GM15510 (cell line): ENCODE data around the gene FOXD1.

Source experiments
- POLR2A ChIP-seq: IDR thresholded peaks from 3 replicates; pipeline ENCODE4 v1.6.1; 2011; ENCODE audit warnings: borderline replicate concordance; ENCODE audit not compliant: insufficient read length; ENCODE audit errors: extremely low read depth

FOXD1 gene

DNA sequence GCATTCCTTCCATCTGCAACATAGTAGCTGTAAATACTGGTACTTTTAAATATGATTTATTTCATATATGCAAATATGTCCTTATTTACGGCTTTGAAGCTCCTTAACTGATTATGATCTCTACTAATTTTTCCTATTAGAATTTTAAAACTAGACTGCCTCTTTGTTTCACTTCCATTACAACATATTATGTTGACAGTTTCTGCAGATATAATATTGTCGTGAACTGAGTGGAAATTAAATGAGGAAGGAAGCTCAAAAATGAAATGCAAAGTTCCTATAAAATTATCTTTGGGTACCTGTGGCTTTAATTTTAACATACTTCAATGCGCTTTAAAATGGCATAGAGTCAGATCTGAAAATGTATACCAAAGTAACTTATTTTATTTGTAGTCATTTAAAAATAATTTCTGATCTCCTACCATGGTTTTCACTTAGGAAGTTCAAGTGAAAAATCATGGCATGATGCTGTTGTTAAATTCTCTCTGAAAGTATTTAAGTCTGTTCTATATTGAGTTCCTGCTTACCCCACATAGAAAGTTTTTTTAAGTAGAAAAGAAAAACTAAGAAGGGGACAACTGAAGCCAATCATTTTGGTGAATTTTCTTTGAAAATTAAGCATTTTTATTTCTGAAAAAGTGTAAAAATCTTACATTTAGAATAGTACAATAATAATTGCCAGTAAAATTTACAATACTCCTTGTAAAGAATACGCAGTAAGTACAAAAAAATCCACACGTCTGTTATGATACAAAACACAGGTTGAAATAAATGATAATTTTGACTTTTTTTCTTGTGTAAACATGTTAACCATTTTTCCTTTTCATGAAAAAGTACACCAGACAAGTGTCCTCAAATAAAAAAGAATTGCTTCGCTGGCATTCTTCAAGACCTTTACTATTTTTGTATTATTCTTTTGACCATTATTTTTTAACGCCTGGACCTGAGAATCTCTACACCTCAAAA lies 2.6 kb downstream of the FOXD1 start:
- no peak for TF ChIP-seq POLR2A

DNA sequence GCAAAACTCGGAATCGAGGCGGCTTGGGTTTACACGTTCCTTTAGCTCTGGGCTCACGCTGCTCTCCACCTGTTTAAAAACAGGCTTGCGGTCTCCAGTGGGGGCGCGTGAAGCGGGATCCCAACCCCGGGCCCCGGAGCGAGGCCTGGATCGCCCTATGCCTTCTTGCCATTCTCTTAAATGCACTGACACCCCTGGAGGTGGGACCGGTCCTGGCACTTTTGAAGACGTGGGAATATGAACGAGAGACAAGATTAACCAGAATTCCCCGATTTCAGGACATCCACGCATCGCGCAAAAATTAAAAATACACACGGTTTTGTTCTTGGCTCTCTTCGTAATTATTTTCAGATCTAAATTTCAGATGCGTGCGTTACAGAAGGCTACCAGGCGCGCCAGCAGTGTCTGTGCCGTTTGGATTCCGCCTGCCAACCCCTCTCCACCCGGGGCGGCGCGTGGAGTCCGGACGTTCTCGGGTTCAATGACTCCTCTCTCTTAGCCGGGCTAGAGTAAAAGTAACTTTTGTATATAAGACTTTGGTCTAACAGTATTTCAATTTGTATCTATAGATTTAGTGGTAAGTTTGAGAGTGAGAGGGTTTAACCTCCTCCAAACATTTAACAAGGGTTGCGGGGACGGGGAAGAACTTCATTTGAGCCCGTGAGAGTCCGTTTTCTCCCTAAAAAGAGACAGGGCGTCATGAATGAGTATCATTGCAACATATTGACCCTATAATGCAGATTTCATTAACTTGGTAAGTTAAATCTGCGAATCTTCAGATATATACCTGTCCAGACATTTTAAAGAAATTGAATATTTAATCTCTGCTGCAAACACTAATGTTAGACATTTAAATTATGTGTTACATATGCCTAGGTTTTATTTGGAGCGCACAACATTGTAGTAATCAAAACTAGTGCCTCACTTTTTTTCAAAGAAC lies 3.8 kb downstream of the FOXD1 start:
- no peak for TF ChIP-seq POLR2A

- no peak for TF ChIP-seq POLR2A
Measured at GRCh38 chr5:73443829-73444498, 4.6 kb downstream of the FOXD1 start.

- no peak for TF ChIP-seq POLR2A
Measured at GRCh38 chr5:73442996-73443627, 5.5 kb downstream of the FOXD1 start.

- TF ChIP-seq POLR2A = no peak
Measured at GRCh38 chr5:73442231-73442811, 6.3 kb downstream of the FOXD1 start.

DNA sequence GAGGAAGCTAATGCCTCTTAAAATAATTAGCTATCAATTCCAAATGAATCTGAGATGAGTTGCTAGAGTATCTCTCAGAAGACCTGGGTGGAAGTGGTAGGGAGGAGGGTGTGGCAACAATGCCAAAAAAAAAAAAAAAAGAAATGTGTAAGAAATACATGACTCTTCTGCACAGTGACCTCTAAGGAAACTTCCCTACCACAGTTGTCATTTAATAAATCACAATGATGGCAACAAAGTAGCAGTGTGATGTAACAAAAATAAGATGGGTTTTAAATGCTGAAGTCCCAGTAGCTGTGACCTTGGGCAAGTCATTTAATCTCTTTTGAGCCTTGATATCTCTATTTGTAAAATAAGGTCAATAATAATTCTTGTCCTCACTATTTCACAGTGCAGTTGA lies 7.2 kb downstream of the FOXD1 start:
- no peak for TF ChIP-seq POLR2A

- TF ChIP-seq POLR2A = no peak
Measured at GRCh38 chr5:73440262-73440661, 8.3 kb downstream of the FOXD1 start.

DNA sequence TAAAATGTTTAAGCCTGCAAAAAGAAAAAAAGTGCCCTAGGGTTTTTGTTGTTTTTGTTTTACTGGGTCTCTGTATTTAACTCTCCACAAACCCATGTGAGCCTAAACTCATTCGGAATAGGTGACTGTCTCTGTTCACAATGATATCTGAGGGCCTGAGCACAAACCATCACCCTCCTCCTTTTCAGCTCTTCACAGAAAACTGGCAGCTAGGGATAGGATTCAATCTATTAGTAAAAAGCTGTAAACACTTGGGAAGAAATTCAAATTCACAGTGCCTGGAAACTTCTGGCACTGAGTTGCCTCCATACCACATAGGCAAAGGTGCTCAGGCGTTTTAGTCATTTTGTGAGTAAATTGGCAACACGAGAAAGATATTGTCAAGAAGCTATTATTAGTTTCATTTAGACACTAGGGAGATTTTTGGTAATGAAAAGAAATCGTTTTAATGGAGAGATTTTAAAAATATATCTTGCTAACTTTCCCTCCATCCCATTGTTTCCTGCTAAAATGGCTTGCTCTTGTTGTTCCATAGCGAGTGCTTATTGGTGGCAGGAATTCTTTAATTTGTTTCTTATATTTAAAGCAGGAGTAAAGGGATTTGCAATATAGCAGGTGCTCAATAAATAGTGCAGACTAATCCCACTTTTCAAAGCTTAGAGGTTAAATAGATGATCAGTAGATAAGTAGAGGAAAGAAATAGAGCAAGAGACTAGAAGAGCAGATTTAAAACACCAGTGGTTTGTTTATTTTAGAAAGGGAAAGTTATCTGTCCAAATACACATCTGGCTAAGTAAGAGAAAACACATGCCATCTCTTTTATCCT lies 9.7 kb downstream of the FOXD1 start:
- TF ChIP-seq POLR2A = no peak

DNA sequence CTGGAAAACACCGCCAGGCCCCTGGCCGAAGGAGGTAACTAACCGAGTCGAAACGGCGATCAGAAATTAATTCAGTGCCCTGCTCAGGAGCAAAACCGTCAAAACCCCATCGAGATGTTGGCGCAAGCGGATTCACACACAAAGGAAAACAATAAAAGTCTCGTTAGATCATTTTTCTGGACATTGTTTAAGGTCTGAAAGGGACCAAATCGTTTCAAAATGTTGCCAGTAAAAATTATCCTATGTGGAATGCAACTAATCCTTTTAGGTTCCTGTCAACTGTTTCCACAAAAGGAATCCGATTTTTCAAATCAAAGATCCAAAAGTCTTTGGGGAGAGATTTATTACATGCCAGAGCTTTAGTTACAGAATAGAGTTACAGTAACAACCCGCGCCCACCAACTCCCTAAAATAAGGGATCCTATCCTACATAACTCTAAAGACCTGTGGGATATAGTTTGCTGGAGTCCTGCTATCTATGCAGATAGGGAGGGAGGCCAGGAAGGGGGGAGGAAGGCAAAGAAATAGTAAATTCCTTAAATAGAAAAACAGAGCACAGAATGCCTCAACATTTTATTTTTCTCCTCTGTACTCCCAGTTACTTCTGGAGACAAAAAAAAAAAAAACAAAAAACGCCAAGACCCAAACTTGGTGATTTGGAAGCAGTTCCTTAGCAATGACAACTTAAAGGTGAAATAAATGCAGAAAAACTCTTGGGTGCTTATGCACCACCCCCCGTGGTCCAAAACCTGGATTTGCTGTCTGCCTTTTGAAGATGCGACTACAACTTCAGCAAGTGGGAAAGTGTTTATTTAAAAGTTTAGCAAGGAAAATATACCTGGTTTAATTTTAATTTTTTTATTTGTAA lies 10.6 kb downstream of the FOXD1 start:
- no peak for TF ChIP-seq POLR2A

GRCh38 chr5:73437101-73437776 lies 11.3 kb downstream of the FOXD1 start:
- no peak for TF ChIP-seq POLR2A

DNA sequence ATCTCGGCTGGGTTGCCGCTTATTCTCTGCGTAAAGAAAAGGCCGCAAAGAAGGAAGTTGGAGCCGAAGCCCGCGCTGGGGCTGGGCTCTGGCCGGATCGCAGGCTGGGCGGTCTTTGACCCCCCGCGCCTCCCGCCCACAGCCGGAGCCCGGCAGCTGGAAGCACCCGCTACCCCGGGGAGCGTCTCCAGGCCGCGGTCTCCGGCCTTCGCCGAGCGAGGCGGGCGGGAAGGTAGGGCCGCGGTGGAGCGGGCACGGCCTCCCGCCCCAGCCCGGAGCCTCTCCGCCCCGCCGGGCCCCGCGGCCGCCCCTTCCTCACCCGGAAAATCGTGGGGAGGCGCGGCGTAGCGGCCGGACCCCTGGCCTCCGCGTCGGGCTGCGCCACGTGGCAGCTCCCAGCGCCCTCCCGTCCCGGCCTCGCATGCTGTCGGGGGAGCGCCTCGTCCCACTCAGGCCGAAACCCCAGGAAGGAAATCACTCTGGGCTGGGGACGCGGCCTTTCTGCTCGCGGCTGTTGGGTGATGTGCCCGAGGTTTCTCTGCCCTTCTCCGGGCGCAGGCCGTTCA lies 12.0 kb downstream of the FOXD1 start:
- TF ChIP-seq POLR2A = no peak
